Activated CD8-positive, alpha-beta memory T cell treated with anti-CD3 and anti-CD28 coated beads, Interleukin-2, amount 50 U/mL, for 4 hours (primary cell): ENCODE data around the gene CCM2.
"Not testable (repeated sequence)": the region's sequence is repeated elsewhere in the genome, so short reads cannot be mapped to it uniquely, and the experiment has no call there.

ENCODE experiments used
- DNase-seq: peaks from one replicate; pipeline ENCODE4 v3.0.0-alpha.2; 2020

Gene CCM2

GRCh38 chr7:45106820-45107219 lies 106.8 kb downstream of the CCM2 start:
- no peak for DNase-seq

- DNase-seq, result no peak
Measured at GRCh38 chr7:45107356-45107755, 107.4 kb downstream of the CCM2 start.

- DNase-seq, result no peak
Measured at GRCh38 chr7:45108863-45109262, 108.9 kb downstream of the CCM2 start.

- DNase-seq, result peak; percentile 96
Measured at GRCh38 chr7:45111298-45112223, 111.6 kb downstream of the CCM2 start, which contains the start of gene TBRG4. Gene TBRG4 (minus strand): TSS chr7:45111697. CDS start chr7:45109237, 2,460 bp downstream.

GRCh38 chr7:45112648-45113047 lies 112.6 kb downstream of the CCM2 start:
- DNase-seq, result no peak

GRCh38 chr7:45114257-45114656 lies 114.3 kb downstream of the CCM2 start:
- not testable (repeated sequence) for DNase-seq

- no peak for DNase-seq
Measured at GRCh38 chr7:45114926-45115325, 114.9 kb downstream of the CCM2 start.

GRCh38 chr7:45116048-45116447 lies 116.0 kb downstream of the CCM2 start:
- DNase-seq, result no peak

GRCh38 chr7:45117582-45117981 lies 117.6 kb downstream of the CCM2 start:
- DNase-seq, result no peak

GRCh38 chr7:45118292-45118691 lies 118.3 kb downstream of the CCM2 start:
- no peak for DNase-seq

GRCh38 chr7:45118889-45119331 lies 118.9 kb downstream of the CCM2 start:
- DNase-seq, result no peak

- no peak for DNase-seq
Measured at GRCh38 chr7:45119550-45119949, 119.5 kb downstream of the CCM2 start.

GRCh38 chr7:45122975-45123860 lies 123.2 kb downstream of the CCM2 start:
- no peak for DNase-seq

- DNase-seq, result no peak
Measured at GRCh38 chr7:45123913-45124710, 124.1 kb downstream of the CCM2 start.

- no peak for DNase-seq
Measured at GRCh38 chr7:45125193-45125904, 125.3 kb downstream of the CCM2 start.
